ENCODE data around the gene P2RX1.

The P2RX1 gene

DNA sequence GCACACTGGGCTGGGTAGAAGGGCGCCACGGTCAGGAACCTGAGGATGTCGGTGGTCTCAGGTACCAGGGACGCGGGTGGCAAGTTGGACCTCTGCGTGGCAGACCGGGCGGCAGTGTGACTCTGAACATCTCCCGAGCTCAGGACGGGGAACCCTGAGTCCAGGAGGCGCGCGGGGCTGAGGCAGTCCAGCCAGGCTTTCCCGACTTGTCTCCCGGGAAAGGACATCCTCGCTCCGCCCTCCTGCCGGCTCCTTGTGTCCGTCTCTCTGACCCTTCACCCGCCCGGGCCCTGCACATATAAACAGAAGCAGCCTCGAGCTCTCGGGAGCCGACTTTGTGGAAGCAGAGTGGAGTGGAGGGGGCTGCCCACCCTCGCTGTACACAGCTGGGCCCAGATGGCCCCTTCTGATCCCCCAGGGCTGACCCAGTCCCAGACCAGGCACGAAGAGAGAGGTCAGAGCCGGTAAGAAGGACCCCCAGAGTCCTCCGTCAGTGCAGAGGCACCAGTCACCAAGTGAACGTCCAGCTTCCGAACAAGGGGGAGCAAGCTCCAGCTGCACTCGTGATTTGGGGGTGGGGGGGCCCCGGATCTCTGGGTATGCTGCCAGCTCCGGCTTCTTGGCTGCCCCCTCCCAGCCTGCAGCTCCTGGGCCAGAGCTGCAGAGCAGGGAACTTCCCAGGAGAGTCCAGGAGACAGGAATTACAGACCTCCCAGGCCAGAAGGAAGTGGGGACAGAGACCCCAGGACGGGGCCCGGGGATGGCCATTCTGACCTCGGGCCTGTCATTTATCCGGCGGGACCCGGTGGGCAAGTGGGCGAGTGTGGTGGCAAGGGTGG is 8.5 kb upstream of the P2RX1 start (continued):
- TF ChIP-seq, protein P1, sequence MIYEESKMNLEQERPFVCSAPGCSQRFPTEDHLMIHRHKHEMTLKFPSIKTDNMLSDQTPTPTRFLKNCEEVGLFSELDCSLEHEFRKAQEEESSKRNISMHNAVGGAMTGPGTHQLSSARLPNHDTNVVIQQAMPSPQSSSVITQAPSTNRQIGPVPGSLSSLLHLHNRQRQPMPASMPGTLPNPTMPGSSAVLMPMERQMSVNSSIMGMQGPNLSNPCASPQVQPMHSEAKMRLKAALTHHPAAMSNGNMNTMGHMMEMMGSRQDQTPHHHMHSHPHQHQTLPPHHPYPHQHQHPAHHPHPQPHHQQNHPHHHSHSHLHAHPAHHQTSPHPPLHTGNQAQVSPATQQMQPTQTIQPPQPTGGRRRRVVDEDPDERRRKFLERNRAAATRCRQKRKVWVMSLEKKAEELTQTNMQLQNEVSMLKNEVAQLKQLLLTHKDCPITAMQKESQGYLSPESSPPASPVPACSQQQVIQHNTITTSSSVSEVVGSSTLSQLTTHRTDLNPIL (CRISPR knock-in tag; IDR thresholded peaks at IDR 0.05; ENCODE audit: low read depth) = no peak

DNA sequence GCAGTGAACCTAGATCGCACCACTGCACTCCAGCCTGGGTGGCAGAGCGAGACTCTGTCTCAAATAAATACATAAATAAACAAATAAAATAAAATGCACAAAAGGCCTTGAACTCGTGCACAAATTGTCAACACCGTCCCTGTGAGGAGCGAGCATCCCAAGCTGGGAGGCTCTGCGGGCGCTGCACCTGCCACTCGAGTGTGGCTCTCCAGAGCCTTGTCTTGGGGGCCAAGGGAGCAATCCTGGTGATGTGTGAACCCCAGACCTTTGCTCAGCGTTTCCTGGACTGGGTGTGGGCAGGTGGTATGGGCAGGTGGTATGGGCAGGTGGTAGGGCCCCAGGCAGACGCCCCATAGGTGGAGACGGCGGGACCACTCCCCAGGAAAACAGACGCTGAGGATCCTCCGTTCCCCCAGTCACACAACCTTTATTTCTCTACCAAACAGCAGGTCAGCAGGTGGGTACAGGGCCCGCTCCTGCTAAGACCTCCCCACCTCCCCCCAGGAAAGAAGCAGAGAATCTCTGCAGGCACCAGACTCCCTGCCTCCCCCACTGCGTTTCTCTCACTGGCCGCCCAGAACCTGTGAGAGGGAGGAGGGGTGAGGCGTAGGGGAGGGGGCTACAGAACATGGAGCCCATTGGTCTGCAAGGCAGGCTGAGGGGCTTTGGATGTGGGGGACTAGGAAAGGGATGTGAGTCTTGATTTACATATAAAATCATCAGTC is 7.4 kb upstream of the P2RX1 start:
- no peak for ATAC-seq
- TF ChIP-seq ZC3H10 (CRISPR knock-in tag; IDR thresholded peaks at IDR 0.05) (no peak), ARNTL (CRISPR knock-in tag; IDR thresholded peaks at IDR 0.05; ENCODE audit: borderline replicate concordance, low read depth) (no peak), CSDC2 (CRISPR knock-in tag; IDR thresholded peaks at IDR 0.05) (no peak), TOX (CRISPR knock-in tag; IDR thresholded peaks at IDR 0.05; ENCODE audit: borderline replicate concordance) (no peak)

DNA sequence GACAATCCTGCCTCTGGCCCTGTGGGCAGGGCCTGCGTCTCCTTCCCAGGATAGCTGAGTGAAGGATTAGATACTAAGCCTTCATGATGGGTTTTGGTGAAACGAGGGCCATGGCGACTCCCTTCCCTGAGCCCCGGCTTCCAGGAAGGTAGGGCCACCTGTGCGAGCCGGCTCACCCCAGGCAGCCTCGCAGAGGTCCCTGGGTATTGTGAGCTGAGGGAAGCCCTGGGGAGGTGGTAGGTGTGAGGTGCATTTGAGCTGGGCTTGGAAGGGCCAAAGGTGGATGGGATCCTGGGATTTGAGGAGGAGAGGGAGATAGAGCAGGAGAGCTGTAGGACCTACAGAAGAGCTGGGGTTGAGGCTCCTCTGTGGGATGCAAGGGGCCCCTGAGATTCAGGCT is 6.5 kb upstream of the P2RX1 start:
- no peak for ATAC-seq
- TF ChIP-seq ARNTL (CRISPR knock-in tag; IDR thresholded peaks at IDR 0.05; ENCODE audit: borderline replicate concordance, low read depth) (no peak), SNAI2 (CRISPR knock-in tag; IDR thresholded peaks at IDR 0.05) (no peak), ISL1 (CRISPR knock-in tag; IDR thresholded peaks at IDR 0.05) (no peak), CSDC2 (CRISPR knock-in tag; IDR thresholded peaks at IDR 0.05) (no peak), RARB (CRISPR knock-in tag; IDR thresholded peaks at IDR 0.05) (no peak), BACH2 (CRISPR knock-in tag; IDR thresholded peaks at IDR 0.05; ENCODE audit: borderline replicate concordance) (no peak), ZFP3 (CRISPR knock-in tag; IDR thresholded peaks at IDR 0.05) (no peak), PPARA (CRISPR knock-in tag; IDR thresholded peaks at IDR 0.05; ENCODE audit: borderline replicate concordance) (no peak), ZC3H10 (CRISPR knock-in tag; IDR thresholded peaks at IDR 0.05) (no peak)
- TF ChIP-seq, protein P2, sequence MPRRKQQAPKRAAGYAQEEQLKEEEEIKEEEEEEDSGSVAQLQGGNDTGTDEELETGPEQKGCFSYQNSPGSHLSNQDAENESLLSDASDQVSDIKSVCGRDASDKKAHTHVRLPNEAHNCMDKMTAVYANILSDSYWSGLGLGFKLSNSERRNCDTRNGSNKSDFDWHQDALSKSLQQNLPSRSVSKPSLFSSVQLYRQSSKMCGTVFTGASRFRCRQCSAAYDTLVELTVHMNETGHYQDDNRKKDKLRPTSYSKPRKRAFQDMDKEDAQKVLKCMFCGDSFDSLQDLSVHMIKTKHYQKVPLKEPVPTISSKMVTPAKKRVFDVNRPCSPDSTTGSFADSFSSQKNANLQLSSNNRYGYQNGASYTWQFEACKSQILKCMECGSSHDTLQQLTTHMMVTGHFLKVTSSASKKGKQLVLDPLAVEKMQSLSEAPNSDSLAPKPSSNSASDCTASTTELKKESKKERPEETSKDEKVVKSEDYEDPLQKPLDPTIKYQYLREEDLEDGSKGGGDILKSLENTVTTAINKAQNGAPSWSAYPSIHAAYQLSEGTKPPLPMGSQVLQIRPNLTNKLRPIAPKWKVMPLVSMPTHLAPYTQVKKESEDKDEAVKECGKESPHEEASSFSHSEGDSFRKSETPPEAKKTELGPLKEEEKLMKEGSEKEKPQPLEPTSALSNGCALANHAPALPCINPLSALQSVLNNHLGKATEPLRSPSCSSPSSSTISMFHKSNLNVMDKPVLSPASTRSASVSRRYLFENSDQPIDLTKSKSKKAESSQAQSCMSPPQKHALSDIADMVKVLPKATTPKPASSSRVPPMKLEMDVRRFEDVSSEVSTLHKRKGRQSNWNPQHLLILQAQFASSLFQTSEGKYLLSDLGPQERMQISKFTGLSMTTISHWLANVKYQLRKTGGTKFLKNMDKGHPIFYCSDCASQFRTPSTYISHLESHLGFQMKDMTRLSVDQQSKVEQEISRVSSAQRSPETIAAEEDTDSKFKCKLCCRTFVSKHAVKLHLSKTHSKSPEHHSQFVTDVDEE (CRISPR knock-in tag; IDR thresholded peaks at IDR 0.05) = no peak
- TF ChIP-seq, protein P1 (CRISPR knock-in tag; IDR thresholded peaks at IDR 0.05; ENCODE audit: low read depth) = no peak
- TF ChIP-seq, protein P3, sequence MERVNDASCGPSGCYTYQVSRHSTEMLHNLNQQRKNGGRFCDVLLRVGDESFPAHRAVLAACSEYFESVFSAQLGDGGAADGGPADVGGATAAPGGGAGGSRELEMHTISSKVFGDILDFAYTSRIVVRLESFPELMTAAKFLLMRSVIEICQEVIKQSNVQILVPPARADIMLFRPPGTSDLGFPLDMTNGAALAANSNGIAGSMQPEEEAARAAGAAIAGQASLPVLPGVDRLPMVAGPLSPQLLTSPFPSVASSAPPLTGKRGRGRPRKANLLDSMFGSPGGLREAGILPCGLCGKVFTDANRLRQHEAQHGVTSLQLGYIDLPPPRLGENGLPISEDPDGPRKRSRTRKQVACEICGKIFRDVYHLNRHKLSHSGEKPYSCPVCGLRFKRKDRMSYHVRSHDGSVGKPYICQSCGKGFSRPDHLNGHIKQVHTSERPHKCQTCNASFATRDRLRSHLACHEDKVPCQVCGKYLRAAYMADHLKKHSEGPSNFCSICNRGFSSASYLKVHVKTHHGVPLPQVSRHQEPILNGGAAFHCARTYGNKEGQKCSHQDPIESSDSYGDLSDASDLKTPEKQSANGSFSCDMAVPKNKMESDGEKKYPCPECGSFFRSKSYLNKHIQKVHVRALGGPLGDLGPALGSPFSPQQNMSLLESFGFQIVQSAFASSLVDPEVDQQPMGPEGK (CRISPR knock-in tag; IDR thresholded peaks at IDR 0.05; ENCODE audit: borderline replicate concordance) = no peak

DNA sequence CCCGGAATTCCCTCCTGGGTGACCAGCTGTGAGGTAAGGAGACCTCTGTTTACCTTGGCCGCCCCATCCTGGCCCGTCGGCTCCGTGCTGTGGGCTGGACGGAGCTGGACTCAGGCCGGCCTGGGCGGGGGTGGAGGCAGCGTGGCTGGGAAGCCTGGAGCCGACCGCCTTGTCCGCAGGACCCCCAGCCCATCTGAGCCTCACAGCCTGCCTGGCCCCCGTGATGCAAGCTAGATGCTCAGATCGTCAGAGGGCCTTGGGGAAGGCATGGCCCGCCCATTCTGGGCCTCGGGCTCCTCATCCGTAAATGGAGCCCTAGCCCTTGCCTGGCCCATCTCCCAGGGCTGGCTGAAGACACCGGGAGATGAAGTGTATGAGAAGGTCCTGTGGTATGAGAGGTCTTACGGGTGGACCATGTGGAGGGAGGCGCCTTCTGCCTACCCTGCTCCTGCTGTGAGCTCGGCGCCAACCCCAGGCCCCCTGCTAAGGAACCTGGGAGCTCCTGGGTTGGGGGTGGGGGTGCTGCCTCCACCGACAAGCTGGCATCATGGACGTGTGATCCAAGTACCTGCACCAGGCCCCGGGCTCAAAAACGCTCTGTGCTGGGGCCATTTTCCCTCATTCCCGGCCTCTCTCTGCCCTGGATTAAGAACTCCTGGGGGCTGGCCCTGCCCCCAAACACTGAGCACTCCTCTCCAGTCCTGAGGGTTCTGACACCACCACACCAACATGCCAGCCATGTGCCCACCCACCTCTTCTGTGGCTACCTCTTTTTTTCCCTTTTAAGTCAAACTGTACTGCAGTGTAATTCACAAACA is 5.4 kb upstream of the P2RX1 start:
- TF ChIP-seq ZNF70 (CRISPR knock-in tag; IDR thresholded peaks at IDR 0.05) (no peak), ZFP3 (CRISPR knock-in tag; IDR thresholded peaks at IDR 0.05) (no peak), ZNF8 (CRISPR knock-in tag; IDR thresholded peaks at IDR 0.05) (no peak), ISL1 (CRISPR knock-in tag; IDR thresholded peaks at IDR 0.05) (no peak)
- TF ChIP-seq, protein P2 (CRISPR knock-in tag; IDR thresholded peaks at IDR 0.05) = no peak
- ATAC-seq = no peak

Measured in SK-N-SH treated with all-trans-retinoic acid at 6 μM for 48 hours (cell line).